HG03571 (cell line): Measurements from ENCODE around the gene ETFA.

Experiments
- ATAC-seq: cut with Tn5 transposase; IDR thresholded peaks from one replicate; pipeline ENCODE4 v1.9.1; 2021; ENCODE audit not compliant: unreplicated experiment

The ETFA gene

DNA sequence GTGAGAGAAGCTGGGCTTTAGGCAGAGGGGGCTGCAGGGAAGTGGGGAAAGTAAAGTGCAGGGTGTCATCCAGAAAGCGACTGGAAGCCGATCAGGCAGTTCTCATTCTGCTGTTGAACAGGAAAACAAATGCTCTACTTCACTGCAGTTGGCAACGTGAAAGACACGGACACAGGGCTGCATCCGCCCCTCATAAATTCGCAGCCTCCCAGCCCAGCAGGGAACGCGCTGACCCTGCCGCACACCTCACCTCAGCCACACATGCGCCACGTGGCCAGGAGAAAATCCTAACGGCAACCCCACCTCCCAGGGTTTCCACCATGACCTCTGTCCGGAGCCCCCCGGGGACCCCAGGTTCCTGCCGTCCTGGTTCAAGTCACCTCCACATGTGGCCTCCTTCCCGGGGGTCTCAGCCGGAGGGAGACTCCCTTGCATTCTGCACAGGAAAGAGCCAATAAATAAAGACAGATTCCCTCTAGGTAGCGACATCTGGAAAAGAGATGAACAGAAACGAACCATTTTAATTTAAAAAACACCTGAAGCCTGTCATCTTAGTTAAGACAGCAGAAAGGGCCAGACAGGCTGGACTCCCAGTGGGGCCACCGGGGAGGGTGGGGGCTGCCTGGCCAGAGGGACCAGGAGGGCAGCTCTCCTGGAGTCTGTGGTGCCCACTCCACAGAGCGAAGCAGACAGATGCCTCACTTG lies 132.8 kb downstream of the ETFA start:
- no peak for ATAC-seq

DNA sequence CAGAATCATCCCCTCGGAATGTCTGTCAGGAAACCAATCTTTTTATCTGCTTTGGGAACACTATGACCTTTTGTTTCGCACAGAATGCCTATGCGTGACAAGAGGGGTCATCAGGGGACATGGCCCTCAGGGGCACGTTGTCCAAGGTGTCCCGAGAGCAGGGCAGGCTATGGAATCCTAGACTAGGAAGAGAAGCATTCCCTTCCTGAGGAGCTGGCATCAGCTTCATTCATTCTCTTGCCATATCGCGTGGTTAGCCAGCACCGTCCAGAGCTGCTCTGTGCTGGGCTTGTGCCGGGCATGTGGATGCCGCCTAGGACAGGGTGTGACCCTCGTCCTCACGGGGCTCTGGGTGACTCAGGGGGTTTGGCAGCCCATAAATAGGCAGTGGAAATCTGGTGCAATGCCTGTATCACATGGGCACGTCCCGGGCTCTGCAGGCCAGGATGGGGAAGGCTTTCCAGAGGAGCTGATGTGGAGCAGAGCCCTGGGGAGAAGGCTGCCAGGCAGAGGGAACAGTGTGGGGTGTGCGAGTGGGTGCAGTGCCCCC lies 133.7 kb downstream of the ETFA start:
- ATAC-seq: no peak

DNA sequence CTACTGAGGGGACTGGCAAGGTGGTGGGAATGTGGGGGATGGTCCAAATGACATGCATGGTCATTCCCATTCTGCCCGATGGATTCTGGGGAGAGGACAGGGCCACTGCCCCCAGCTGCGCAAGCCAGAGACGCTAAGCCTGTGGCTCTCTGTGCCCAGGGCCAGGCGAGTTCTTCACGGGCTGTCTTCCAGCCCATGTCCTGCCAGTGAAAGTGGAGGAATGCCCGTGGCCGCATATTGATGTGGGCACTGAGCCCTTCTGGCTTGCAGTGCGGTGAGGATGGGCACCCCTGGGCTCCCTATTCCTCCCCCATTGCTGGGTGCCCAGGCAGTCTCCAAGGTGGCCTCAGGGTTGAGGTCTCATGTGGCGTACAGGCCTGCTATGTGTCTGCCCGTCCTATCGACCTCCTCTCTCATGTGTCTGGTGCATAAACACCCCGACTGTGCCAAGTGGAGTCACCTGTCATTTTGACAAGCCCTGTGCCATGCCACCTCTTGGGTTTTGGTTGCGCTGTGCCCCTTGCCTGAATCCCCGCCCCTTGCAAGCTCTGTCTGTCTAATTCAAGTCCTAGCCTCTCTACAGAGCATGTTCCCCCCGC lies 134.7 kb downstream of the ETFA start:
- ATAC-seq: no peak

DNA sequence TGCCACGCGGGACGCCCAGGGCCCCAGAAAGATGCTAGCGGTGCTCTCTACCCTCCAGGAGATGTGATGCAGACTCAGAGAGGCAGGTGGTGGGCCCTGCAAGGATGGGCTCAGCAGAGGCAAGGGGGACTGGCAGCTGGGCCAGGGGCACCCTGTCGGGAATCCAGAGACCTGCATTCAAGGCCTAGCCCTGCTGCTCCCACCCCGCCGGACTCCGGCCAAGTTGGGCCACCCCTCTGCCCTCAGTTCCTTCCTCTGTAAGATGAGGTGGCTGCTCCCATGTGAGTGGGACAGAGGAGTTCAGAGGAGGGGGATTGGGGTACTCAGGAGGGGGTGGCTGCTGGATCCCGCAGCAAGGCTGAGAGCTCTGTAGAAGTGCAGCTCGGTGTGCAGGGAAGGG lies 135.2 kb downstream of the ETFA start:
- no peak for ATAC-seq

DNA sequence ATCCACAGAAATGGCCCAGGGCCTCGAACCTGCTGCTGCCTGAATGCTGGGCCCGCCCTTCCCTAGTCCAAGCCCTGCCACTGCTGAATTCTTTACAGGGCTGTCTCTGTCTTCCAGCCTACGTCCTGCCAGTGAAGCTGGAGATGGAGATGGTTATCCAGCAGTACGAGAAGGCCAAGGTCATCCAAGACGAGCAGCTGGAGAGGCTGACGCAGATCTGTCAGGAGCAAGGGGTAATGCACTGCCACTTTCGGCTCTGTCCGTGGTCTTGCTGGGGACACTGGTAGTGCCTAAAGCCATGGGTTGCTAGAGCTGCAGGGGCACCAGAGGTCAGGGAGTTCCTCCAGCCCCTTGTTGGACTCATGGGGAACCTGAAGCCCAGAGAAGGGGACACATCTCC lies 135.8 kb downstream of the ETFA start:
- ATAC-seq: no peak

DNA sequence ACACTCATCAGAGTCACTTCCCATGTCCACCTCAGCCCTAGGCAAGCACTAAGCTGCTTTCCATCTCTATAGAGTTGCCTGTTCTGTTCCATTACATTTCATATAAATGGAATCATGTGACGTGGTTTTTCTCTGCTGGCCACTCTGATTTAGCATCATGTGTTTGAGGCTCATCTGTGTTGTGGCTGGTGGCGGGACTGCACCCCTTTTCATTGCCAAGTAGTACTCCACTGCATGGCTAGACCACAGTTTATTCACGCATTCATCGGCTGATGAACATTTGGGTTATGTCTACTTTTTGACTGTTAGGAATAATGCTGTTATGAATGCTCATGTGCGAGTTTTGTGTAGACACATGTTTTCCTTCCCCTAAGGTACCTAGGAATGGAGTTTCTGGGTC lies 136.6 kb downstream of the ETFA start:
- no peak for ATAC-seq

DNA sequence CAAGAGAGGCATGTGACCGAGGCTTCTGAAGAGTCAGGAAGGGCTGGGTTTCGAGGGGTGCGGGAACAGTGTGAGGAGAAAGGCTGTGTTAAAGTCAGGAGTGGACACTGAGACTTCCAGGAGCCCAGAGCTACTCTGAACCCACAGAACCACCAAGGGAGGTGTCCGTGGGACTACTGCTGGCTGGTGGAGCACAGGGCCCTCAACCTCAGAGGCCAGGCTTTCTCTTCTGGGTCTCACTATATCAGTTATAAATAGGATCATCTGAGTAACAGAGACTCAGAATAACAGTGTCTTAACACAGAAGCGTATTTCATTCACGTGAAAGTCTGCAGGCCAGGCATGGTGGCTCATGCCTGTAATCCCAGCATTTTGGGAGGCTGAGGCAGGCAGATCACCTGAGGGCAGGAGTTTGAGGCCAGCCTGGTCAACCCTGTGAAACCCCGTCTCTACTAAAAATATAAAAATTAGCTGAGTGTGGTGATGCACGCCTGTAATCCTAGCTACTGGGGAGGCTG lies 137.9 kb downstream of the ETFA start:
- no peak for ATAC-seq

DNA sequence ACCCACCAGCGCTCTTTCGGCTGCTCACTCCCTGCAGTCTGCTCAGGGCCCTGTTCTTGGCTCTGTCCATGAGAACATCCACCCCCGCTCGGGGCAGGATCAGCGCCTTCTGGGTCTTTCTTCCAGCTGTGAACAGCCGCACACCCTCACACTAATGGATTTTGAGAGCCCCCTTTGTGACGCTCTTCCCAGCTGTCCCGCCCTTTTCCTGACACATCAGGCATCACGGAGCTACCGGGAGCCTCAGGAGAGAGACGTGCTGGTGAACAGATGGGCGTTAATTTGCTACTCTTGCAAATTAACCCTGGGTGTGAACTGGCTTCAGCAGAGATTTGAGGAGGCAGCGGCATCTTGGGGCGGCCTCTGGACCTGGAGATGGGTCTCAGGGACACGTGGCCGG lies 138.5 kb downstream of the ETFA start:
- no peak for ATAC-seq

DNA sequence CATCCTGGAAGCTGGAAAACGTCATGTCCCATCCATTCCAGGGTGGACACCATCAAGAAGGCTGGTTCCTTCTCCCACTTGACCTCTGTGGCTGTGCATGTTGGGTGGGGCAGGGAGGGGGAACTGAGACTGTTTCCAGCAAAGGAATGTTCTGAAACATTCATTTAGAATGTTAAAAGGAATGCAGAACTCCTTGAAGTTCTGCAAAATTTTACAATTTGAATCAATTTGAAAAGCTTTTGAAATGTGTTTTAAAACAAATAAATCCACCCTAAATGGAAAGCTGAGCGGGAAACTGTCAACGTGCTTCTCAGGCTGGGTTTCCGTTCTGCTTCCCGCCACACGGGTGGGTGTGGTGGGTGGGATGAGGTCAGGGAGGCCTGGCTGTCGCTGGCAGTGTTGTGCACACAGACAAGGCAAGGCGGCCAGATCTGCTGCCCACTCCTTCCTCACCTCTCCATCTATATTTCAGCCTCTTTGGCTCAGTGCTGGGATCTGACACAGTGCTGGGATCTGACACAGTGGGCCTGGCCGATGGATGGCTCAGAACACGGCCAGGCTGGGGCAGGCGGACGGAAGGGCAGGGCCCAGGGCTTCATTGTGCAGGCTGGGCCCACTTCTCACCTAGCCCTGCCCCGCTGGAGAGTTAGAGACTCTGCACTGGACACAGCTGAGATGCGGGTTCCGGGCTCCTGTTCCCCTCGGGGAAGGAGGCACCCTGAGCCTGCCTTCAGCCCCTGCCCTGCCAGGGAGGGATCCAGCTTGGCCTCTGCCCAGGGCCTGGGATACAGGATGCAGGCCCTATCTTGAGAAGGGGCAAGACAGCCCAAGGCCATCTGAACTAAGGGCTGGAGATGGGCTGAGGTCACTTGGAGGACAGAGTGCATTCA lies 141.1 kb downstream of the ETFA start:
- no peak for ATAC-seq

DNA sequence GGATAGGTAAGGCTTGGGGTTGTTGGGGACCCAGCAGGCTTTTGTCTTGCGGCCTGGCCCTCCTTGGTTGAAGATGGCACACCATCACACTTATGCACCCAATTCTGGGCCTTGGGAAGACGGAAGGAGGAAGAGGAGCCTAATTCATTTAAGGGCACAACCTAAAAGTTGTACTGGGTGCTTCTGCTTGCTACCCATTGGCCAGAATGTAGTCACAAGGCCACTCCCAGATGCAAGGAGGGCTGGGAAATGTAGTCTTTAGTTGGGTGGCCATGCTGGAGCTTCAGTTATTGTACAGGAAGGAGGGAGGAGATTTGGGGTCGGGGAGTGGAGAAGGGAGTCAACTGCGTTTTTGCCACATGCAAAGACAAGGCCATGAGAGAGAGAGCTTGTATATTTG lies 142.3 kb downstream of the ETFA start:
- ATAC-seq: no peak

DNA sequence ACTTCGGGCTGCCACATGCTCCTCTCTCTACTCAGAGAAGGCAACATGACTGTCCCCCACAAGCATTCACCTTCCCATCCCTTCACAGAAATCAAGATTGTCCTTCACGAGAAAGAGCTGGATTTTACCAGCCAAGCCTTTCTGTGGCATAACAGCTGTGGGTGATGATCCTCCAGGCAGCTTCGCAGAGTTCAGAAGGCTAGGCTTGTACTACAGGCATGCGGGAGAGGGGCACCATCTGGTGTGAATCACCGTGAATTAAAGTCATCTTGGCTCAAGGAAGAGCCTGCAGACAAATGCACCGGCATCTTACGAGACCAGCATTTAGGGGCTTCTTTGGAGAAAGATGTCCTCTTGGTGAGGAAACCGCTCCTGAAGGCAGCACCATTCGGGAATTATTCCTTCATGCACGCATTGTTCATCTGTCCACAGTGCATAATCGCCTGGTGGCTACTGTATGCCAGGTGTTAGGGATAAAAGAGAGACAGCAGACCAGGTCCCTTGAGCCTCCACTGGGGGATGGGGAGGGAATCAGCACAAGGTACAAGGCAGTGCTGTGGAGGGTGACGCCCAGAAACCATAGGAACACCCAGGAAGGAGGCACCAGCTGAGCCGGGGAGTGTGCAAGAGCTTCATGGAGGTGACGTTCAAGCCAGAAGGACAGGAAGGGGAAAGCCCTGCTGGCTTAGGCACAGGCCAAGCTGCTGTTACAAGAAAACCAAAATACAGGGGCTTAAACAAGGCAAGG lies 142.9 kb downstream of the ETFA start:
- ATAC-seq: no peak

DNA sequence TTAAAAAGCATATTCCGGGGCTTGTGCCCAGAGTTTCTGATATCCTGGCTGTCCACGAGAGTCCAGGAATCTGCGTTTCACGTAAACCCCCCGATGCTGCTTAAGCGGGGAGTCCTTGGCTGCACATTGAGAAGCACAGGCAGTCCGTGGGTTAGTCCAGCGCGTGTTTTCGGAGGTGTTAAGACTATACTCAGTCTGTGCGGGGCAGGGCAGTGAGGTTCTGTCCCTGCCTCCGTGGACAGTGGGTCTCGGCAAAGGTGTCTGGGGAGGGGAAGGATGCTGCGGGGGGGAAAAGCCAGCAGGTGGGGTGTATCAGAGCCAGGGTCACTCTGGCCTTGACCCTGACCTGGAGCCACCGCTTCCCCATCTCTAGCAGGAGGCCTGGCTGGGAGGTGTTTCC lies 145.3 kb downstream of the ETFA start:
- ATAC-seq: no peak
